H1 (cell line): ENCODE measurements around the gene ERICH2. TPM values are rescaled to one million over a fixed set of nuclear protein-coding genes. Genes with fewer than 3 reads are reported as not detected.

Experiments used
- CTCF ChIA-PET: fragments of 300-600 bp; sonication (Branson Sonifier 250); formaldehyde crosslinking; loops from one replicate; lab custom pipeline; 2021; ENCODE audit not compliant: partially characterized antibody; lab: Charles Lee
- POLR2A ChIA-PET: fragments of 300-600 bp; sonication (Branson Sonifier 250); formaldehyde crosslinking; loops from one replicate; lab custom pipeline; 2021; ENCODE audit warnings: inconsistent platforms; ENCODE audit not compliant: partially characterized antibody; lab: Charles Lee
- DNase-seq, 2 experiments: peaks; one replicate each; pipeline versions ENCODE4 v3.0.0 to v3.0.0-alpha.2; 2010 to 2022; ENCODE audit warnings: low spot score in 2 of 2, low read depth in 1 of 2, mixed read lengths in 1 of 2
- FAIRE-seq: peaks from 2 replicates; lab custom pipeline; 2011; peaks lifted over from hg19 to GRCh38; lab: Jason Lieb, UNC
- H2AFZ ChIP-seq: 2 replicates; pipeline ENCODE4 v1.8.1; 2012; ENCODE audit warnings: low read length, inconsistent platforms
- H2AK5ac ChIP-seq: 2 replicates; pipeline ENCODE4 v1.6.1; 2013; ENCODE audit warnings: low read depth, low read length
- H2BK120ac ChIP-seq: replicated peaks from 2 replicates; pipeline ENCODE3; 2013; ENCODE audit warnings: low read depth, low read length, inconsistent platforms
- H2BK12ac ChIP-seq: 2 replicates; pipeline ENCODE4 v1.6.1; 2013; ENCODE audit warnings: low read depth, low read length
- H2BK15ac ChIP-seq: 2 replicates; pipeline ENCODE4 v1.6.1; 2013; ENCODE audit warnings: low read length
- H2BK20ac ChIP-seq: 2 replicates; pipeline ENCODE4 v1.6.1; 2013; ENCODE audit warnings: low read length
- H2BK5ac ChIP-seq: 2 replicates; pipeline ENCODE4 v1.6.1; 2013; ENCODE audit warnings: low read depth, low read length
- H3K14ac ChIP-seq: 2 replicates; pipeline ENCODE4 v1.6.1; 2013; ENCODE audit warnings: inconsistent platforms; ENCODE audit not compliant: insufficient read length
- H3K18ac ChIP-seq: 2 replicates; pipeline ENCODE4 v1.6.1; 2013; ENCODE audit warnings: low read length; ENCODE audit errors: extremely low read depth
- H3K23ac ChIP-seq: 2 replicates; pipeline ENCODE4 v1.6.1; 2013; ENCODE audit warnings: inconsistent platforms; ENCODE audit not compliant: insufficient read length
- H3K23me2 ChIP-seq: 2 replicates; pipeline ENCODE4 v1.6.1; 2013; ENCODE audit warnings: low read depth, low read length
- H3K27ac ChIP-seq: 2 replicates; pipeline ENCODE4 v1.6.1; 2011; ENCODE audit warnings: low read depth, low read length, inconsistent platforms
- H3K27me3 ChIP-seq, 4 experiments: replicated peaks in 1 of 4; 1 replicate in 1 of 4; 2 replicates in 3 of 4; pipeline versions ENCODE4 v1.6.1 to v1.8.1; 2011 to 2013; ENCODE audit warnings: low read length in 3 of 4, mild to moderate bottlenecking in 3 of 4, inconsistent platforms in 2 of 4, mixed read lengths in 2 of 4, moderate library complexity in 1 of 4; ENCODE audit not compliant: control insufficient read depth in 3 of 4, insufficient read depth in 3 of 4; ENCODE audit errors: extremely low read depth in 1 of 4
- H3K36me3 ChIP-seq, 4 experiments: 2 replicates each; pipeline versions ENCODE4 v1.6.1 to v1.8.1; 2011 to 2013; ENCODE audit warnings: mild to moderate bottlenecking in 4 of 4, low read length in 3 of 4, moderate library complexity in 2 of 4, control low read depth in 1 of 4, inconsistent platforms in 1 of 4; ENCODE audit not compliant: insufficient read depth in 4 of 4, control insufficient read depth in 2 of 4
- H3K4ac ChIP-seq: replicated peaks from 2 replicates; pipeline ENCODE3; 2013; ENCODE audit warnings: low read length, low read depth, mixed read lengths, inconsistent platforms; ENCODE audit not compliant: insufficient read length
- H3K4me1 ChIP-seq, 4 experiments: replicated peaks in 1 of 4; 1 replicate in 1 of 4; 2 replicates in 3 of 4; pipeline versions ENCODE4 v1.6.1 to v1.8.1; 2011 to 2013; ENCODE audit warnings: low read length in 3 of 4, inconsistent platforms in 2 of 4, mixed read lengths in 1 of 4; ENCODE audit not compliant: insufficient read depth in 4 of 4, control insufficient read depth in 3 of 4
- H3K4me2 ChIP-seq, 2 experiments: 2 replicates each; pipeline versions ENCODE4 v1.6.1 to v1.8.1; 2011 to 2013; ENCODE audit warnings: low read depth in 2 of 2, low read length in 2 of 2, control low read depth in 1 of 2, inconsistent platforms in 1 of 2, mild to moderate bottlenecking in 1 of 2; ENCODE audit not compliant: insufficient read depth in 1 of 2
- H3K4me3 ChIP-seq, 4 experiments: fragments of 200-600, 300-600 bp in 1 of 4; sonication (generic), shearing (Covaris generic), sonication (Bioruptor Twin) in 1 of 4; 2 replicates each; pipeline versions ENCODE4 v1.5.1 to v1.8.1; 2011 to 2016; ENCODE audit warnings: low read length in 4 of 4, low read depth in 3 of 4, control low read depth in 2 of 4, inconsistent platforms in 2 of 4, mild to moderate bottlenecking in 2 of 4, mixed read lengths in 1 of 4, moderate library complexity in 1 of 4; ENCODE audit not compliant: insufficient read depth in 2 of 4; ENCODE audit errors: extremely low read depth in 1 of 4
- H3K56ac ChIP-seq: replicated peaks from 2 replicates; pipeline ENCODE3; 2013; ENCODE audit warnings: low read depth, mild to moderate bottlenecking, mixed read lengths, low read length, inconsistent platforms; ENCODE audit not compliant: insufficient read length
- H3K79me1 ChIP-seq: 2 replicates; pipeline ENCODE4 v1.6.1; 2013; ENCODE audit warnings: low read depth, low read length, control low read depth
- H3K79me2 ChIP-seq, 2 experiments: 2 replicates each; pipeline versions ENCODE4 v1.6.1 to v1.8.1; 2012 to 2013; ENCODE audit warnings: low read length in 2 of 2, mild to moderate bottlenecking in 2 of 2, inconsistent platforms in 1 of 2; ENCODE audit not compliant: insufficient read depth in 2 of 2, control insufficient read depth in 1 of 2
- H3K9ac ChIP-seq, 4 experiments: replicated peaks in 1 of 4; 1 replicate in 1 of 4; 2 replicates in 3 of 4; pipeline versions ENCODE4 v1.6.1 to v1.8.1; 2011 to 2013; ENCODE audit warnings: low read depth in 3 of 4, low read length in 3 of 4, control low read depth in 2 of 4, mild to moderate bottlenecking in 2 of 4, moderate library complexity in 2 of 4, inconsistent platforms in 1 of 4; ENCODE audit errors: extremely low read depth in 1 of 4
- H3K9me3 ChIP-seq, 2 experiments: 2 replicates each; pipeline versions ENCODE4 v1.6.1 to v1.8.1; 2012 to 2013; ENCODE audit warnings: mild to moderate bottlenecking in 2 of 2, moderate library complexity in 2 of 2, control low read depth in 1 of 2, inconsistent platforms in 1 of 2, low read depth in 1 of 2, low read length in 1 of 2, mixed read lengths in 1 of 2; ENCODE audit not compliant: insufficient read depth in 2 of 2
- H4K20me1 ChIP-seq, 2 experiments: replicated peaks in 1 of 2; 2 replicates each; pipeline versions ENCODE3 to v1.8.1; 2011 to 2013; ENCODE audit warnings: inconsistent platforms in 2 of 2, low read length in 2 of 2, mild to moderate bottlenecking in 1 of 2; ENCODE audit not compliant: insufficient read depth in 2 of 2, control insufficient read depth in 1 of 2
- H4K5ac ChIP-seq: 2 replicates; pipeline ENCODE4 v1.6.1; 2013; ENCODE audit warnings: low read length, low read depth, mixed read lengths, inconsistent platforms; ENCODE audit not compliant: insufficient read length
- H4K8ac ChIP-seq: 2 replicates; pipeline ENCODE4 v1.8.0; 2013; ENCODE audit warnings: mild to moderate bottlenecking, moderate library complexity, low read length, inconsistent platforms; ENCODE audit not compliant: insufficient read depth; ENCODE audit errors: extremely low read depth
- H4K91ac ChIP-seq: replicated peaks from 2 replicates; pipeline ENCODE3; 2013; ENCODE audit warnings: low read length, mixed read lengths, inconsistent platforms; ENCODE audit not compliant: insufficient read length
- ATF2 ChIP-seq: IDR thresholded peaks from 2 replicates; pipeline ENCODE4 v1.6.1; 2012; ENCODE audit warnings: low read length, inconsistent platforms
- BRCA1 ChIP-seq: IDR thresholded peaks from 2 replicates; pipeline ENCODE4 v1.6.1; 2012; ENCODE audit warnings: low read depth, low read length, improper control_type of control experiment
- CHD1 ChIP-seq: IDR thresholded peaks from 2 replicates; pipeline ENCODE4 v1.6.1; 2012; ENCODE audit warnings: low read depth, low read length, improper control_type of control experiment
- POLR2A ChIP-seq, 2 experiments: IDR thresholded peaks; 1 replicate in 1 of 2; 2 replicates in 1 of 2; pipeline ENCODE4 v1.6.1; 2011; ENCODE audit warnings: low read depth in 2 of 2, low read length in 2 of 2, mild to moderate bottlenecking in 2 of 2; ENCODE audit errors: control extremely low read depth in 1 of 2
- RBBP5 ChIP-seq: IDR thresholded peaks from 2 replicates; pipeline ENCODE4 v1.7.1; 2012; ENCODE audit warnings: low read depth, mild to moderate bottlenecking, inconsistent platforms, low read length, moderate library complexity, borderline replicate concordance
- RNF2 ChIP-seq: fragments of 200-900, 300-1000 bp; sonication (generic); IDR thresholded peaks from 2 replicates; pipeline ENCODE4 v1.7.1; 2016; ENCODE audit warnings: borderline replicate concordance, low read depth, mild to moderate bottlenecking, antibody characterized with exemption, low read length; ENCODE audit not compliant: poor library complexity, severe bottlenecking; ENCODE audit errors: missing control alignments
- SAP30 ChIP-seq: fragments of 300-600 bp; sonication (generic); IDR thresholded peaks from 2 replicates; pipeline ENCODE4 v1.7.1; 2012; ENCODE audit warnings: low read length, moderate library complexity, mild to moderate bottlenecking, inconsistent platforms; ENCODE audit not compliant: insufficient read depth, insufficient replicate concordance
- SP1 ChIP-seq: IDR thresholded peaks from 2 replicates; pipeline ENCODE4 v1.6.1; 2011; ENCODE audit warnings: low read depth, low read length
- YY1 ChIP-seq: IDR thresholded peaks from 2 replicates; pipeline ENCODE4 v1.6.1; 2011; ENCODE audit warnings: low read depth, mild to moderate bottlenecking, low read length
- WGBS, 2 experiments: shearing (Covaris generic) in 1 of 2; methylation state at CpG; one replicate each; pipeline versions ENCODE4 v1.1.6 to v1.1.7; 2013 to 2015; ENCODE audit warnings: low lambda C conversion rate in 2 of 2, mixed read lengths in 2 of 2, inconsistent platforms in 1 of 2, low coverage in 1 of 2, missing lambda C conversion rate in 1 of 2; ENCODE audit not compliant: insufficient replicate concordance in 2 of 2, insufficient coverage in 1 of 2, insufficient read length in 1 of 2; ENCODE audit errors: extremely low coverage in 1 of 2, missing lambda C conversion rate in 1 of 2; 5-methylcytosine and 5-hydroxymethylcytosine counted together
- polyA plus RNA-seq, 7 experiments: library from polyadenylated mRNA; depleted of rRNA in 3 of 7; stranded (reverse) in 5 of 7; unstranded in 2 of 7; fragments of >200 nt in 5 of 7; fragments of 200-250 nt in 2 of 7; gene quantifications; 1 replicate in 5 of 7; 2 replicates in 1 of 7; 4 replicates in 1 of 7; pipeline versions ENCODE4 v1.2.1 to v1.2.3, GENCODE V29; 2011 to 2013; ENCODE audit warnings: missing spikeins in 2 of 7, mixed read lengths in 2 of 7
- total RNA-seq: library from RNA; stranded (reverse); fragmentation: NEBNext Ultra II Directional; extraction: Animal tissue kit (Norgen Biotek cat#: 25700); gene quantifications from 2 replicates; pipeline ENCODE4 v1.2.1, GENCODE V29; 2021

Gene ERICH2
- total and polyA plus RNA-seq, 2 of the 8 experiments (the other 6 are each of a cell fraction or from before 2014, with no cell fraction given): 0.20 to 2.1 TPM

DNA sequence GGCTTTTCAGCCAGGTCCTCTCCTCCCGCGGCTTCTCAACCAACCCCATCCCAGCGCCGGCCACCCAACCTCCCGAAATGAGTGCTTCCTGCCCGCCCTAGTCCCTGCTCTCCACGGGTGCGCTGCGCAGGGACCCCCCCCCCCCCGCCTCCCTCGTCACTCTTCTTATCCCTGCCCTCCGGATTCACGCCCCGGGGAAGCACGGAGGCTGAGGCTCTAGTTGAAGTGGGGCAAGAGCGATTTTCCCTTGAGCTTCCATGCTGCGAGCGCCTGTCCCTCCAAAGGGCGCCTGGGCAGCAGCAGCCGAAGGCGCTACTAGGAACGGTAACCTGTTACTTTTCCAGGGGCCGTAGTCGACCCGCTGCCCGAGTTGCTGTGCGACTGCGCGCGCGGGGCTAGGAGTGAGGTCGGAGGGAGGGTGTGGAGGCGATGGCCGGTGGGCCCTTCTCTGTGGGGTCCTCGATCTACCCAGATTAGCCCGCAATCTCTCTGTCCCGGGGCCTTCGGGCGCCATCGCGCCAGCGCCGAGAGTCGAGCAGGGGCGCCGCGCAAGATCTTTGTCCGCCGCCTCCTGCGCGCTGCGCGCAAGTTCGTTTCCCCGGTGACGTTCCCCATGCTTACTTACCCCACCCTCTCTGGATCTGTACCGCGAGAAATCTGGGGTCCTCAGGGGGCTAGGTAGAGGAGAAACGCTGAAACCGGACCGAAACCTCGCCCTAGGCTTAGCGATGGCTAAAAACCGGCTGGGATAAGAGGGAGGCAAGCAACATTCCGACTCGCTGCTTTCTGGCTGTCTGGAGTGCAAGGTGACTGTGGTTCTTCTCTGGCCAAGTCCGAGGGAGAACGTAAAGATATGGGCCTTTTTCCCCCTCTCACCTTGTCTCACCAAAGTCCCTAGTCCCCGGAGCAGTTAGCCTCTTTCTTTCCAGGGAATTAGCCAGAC, 47.2 kb downstream of the ERICH2 start:
- peaks cover 44% of the 10 kb centered on the region for H3K23me2 ChIP-seq
- 1% methylated on average over 64 of the region's 69 CpGs; no CpG with 5 or more reads in 1 of the 2 experiments for WGBS, 2 experiments
- H3K36me3 ChIP-seq: no peaks in the 10 kb centered on the region; a peak in 1 of 8 replicates
- no peaks in the 10 kb centered on the region for H3K79me1 ChIP-seq
- peak overlapping the region in 1 of 4 experiments; percentile 36; a peak in 1 of 7 replicates for H3K9ac ChIP-seq
- H2BK12ac ChIP-seq: no peak overlapping the region
- no peak overlapping the region for H2BK120ac ChIP-seq
- H3K4me3 ChIP-seq: peak overlapping the region; percentile 39 to 70 (median 52)
- no peak overlapping the region for H2BK5ac ChIP-seq
- H3K79me2 ChIP-seq: no peaks in the 10 kb centered on the region
- no peak overlapping the region for H4K8ac ChIP-seq
- peak overlapping the region; percentile 43; the same call in 1 of the 2 replicates for H2BK20ac ChIP-seq
- DNase-seq (peak in 1 of 2 experiments; percentile 80), FAIRE-seq (no peak)
- H3K18ac ChIP-seq: no peak overlapping the region; the same call in 1 of the 2 replicates
- ChIA-PET POLR2A (interaction anchor here (0.6 to 0.7 kb wide), 2 partner anchors 47 to 365 kb away, joined by 3 read pairs; partner anchors contain the start of gene ERICH2), CTCF (interaction anchor here (0.6 to 6.1 kb wide), 19 partner anchors 8 to 884 kb away, joined by 3 to 21 read pairs (median 4); partner anchors contain the start of gene GORASP2)
- H3K4me1 ChIP-seq: peaks cover 3 to 66% (median 33%) of the 10 kb centered on the region in 4 experiments
- no peak overlapping the region for H3K27ac ChIP-seq
- H2AFZ ChIP-seq: peak overlapping the region; percentile 7; the same call in 1 of the 2 replicates
- H2BK15ac ChIP-seq: 0 out of 2 replicates have a peak overlapping the region, but pooled peaks have one; percentile 72
- H4K20me1 ChIP-seq: peaks cover 0 to 7% of the 10 kb centered on the region in 2 experiments
- no peak overlapping the region for H2AK5ac ChIP-seq
- no peak overlapping the region for H4K91ac ChIP-seq
- no peaks in the 10 kb centered on the region for H3K9me3 ChIP-seq
- H3K4ac ChIP-seq: no peak overlapping the region
- H3K4me2 ChIP-seq: peak overlapping the region; percentile 76 to 89
- no peak overlapping the region for H3K23ac ChIP-seq
- no peak overlapping the region for H3K14ac ChIP-seq
- no peak overlapping the region for H3K56ac ChIP-seq
- peaks cover 76 to 96% (median 94%) of the 10 kb centered on the region in 4 experiments for H3K27me3 ChIP-seq
- no peak overlapping the region for H4K5ac ChIP-seq
- no peak for TF ChIP-seq YY1
- no peak for TF ChIP-seq SP1
- no peak for TF ChIP-seq BRCA1
- no peak for TF ChIP-seq RBBP5
- TF ChIP-seq POLR2A (IDR thresholded peaks at IDR 0.05; ENCODE audit: control extremely low read depth in 1 of 2, low read depth in 2 of 2, low read length in 2 of 2): no peak
- no peak for TF ChIP-seq SAP30
- TF ChIP-seq RNF2: peak; percentile 70
- TF ChIP-seq ATF2: no peak
- no peak for TF ChIP-seq CHD1
